ENCODE results near the gene RORC.

DNA sequence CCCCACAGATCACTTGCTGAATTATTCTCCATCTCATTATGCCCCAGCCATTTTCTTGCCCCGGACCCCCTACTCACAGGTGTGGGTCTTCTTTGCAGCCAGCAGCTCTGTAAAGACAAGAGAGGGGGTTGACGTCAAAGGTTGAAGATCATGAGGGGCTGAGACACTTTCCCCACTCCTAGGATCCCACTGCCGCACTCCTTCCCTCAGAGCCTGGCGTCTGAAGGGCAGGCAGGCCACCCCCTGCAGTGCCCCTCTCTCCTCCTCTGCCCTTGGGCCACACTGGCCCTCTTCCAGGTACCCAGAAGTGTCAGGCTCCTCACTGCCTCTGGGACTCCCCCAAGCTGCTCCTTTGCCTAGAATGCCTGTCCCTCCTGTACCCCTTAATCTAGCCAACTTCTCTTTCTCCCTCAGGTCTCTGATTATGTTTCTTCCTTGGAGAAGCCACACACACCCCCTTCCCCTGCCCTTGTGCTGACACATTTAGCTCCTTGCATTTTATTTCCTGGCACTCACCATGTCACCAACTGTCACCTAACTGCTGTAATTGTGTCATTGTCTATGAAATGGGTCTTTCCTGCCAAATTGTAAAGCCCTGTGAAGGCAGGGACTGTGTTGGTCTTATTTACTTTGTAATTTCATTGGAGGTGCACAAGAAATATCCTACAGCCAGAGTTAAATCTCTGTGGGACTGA lies 2.1 kb downstream of the RORC start:
- TF ChIP-seq CEBPB (IDR thresholded peaks at IDR 0.05; ENCODE audit: low read depth) (no peak), SIN3A (IDR thresholded peaks at IDR 0.05; ENCODE audit: low read depth) (no peak), EZH2 (IDR thresholded peaks at IDR 0.05) (no peak), RAD21 (IDR thresholded peaks at IDR 0.05; ENCODE audit: low read depth) (no peak), POLR2A (IDR thresholded peaks at IDR 0.05; ENCODE audit: borderline replicate concordance, extremely low read depth, insufficient read depth, insufficient read length) (no peak), ELF1 (IDR thresholded peaks at IDR 0.05; ENCODE audit: borderline replicate concordance, low read depth) (no peak), EZH2phosphoT487 (IDR thresholded peaks at IDR 0.05; ENCODE audit: borderline replicate concordance) (no peak), POLR2AphosphoS5 (IDR thresholded peaks at IDR 0.05; ENCODE audit: low read depth, low read length) (no peak), ZFX (IDR thresholded peaks at IDR 0.05) (no peak)
- TF ChIP-seq, protein P1, sequence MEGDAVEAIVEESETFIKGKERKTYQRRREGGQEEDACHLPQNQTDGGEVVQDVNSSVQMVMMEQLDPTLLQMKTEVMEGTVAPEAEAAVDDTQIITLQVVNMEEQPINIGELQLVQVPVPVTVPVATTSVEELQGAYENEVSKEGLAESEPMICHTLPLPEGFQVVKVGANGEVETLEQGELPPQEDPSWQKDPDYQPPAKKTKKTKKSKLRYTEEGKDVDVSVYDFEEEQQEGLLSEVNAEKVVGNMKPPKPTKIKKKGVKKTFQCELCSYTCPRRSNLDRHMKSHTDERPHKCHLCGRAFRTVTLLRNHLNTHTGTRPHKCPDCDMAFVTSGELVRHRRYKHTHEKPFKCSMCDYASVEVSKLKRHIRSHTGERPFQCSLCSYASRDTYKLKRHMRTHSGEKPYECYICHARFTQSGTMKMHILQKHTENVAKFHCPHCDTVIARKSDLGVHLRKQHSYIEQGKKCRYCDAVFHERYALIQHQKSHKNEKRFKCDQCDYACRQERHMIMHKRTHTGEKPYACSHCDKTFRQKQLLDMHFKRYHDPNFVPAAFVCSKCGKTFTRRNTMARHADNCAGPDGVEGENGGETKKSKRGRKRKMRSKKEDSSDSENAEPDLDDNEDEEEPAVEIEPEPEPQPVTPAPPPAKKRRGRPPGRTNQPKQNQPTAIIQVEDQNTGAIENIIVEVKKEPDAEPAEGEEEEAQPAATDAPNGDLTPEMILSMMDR (IDR thresholded peaks at IDR 0.05 in 2 of 3, conservative IDR thresholded peaks at IDR 0.05 in 1 of 3; ENCODE audit: borderline replicate concordance in 1 of 3, insufficient read depth in 1 of 3, low read depth in 2 of 3, low read length in 2 of 3): no peak
- TF ChIP-seq, protein P2, sequence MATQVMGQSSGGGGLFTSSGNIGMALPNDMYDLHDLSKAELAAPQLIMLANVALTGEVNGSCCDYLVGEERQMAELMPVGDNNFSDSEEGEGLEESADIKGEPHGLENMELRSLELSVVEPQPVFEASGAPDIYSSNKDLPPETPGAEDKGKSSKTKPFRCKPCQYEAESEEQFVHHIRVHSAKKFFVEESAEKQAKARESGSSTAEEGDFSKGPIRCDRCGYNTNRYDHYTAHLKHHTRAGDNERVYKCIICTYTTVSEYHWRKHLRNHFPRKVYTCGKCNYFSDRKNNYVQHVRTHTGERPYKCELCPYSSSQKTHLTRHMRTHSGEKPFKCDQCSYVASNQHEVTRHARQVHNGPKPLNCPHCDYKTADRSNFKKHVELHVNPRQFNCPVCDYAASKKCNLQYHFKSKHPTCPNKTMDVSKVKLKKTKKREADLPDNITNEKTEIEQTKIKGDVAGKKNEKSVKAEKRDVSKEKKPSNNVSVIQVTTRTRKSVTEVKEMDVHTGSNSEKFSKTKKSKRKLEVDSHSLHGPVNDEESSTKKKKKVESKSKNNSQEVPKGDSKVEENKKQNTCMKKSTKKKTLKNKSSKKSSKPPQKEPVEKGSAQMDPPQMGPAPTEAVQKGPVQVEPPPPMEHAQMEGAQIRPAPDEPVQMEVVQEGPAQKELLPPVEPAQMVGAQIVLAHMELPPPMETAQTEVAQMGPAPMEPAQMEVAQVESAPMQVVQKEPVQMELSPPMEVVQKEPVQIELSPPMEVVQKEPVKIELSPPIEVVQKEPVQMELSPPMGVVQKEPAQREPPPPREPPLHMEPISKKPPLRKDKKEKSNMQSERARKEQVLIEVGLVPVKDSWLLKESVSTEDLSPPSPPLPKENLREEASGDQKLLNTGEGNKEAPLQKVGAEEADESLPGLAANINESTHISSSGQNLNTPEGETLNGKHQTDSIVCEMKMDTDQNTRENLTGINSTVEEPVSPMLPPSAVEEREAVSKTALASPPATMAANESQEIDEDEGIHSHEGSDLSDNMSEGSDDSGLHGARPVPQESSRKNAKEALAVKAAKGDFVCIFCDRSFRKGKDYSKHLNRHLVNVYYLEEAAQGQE (IDR thresholded peaks at IDR 0.05; ENCODE audit: low read depth): no peak
- TF ChIP-seq, protein P3, sequence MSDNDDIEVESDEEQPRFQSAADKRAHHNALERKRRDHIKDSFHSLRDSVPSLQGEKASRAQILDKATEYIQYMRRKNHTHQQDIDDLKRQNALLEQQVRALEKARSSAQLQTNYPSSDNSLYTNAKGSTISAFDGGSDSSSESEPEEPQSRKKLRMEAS (IDR thresholded peaks at IDR 0.05): no peak
